HG03097 (cell line): ENCODE data around the gene OR7C1.
"Not testable (repeated sequence)": the region's sequence is repeated elsewhere in the genome, so short reads cannot be mapped to it uniquely, and the experiment has no call there.

Experiments used
- ATAC-seq: cut with Tn5 transposase; IDR thresholded peaks from one replicate; pipeline ENCODE4 v1.9.1; 2021; ENCODE audit not compliant: unreplicated experiment, low FRiP score

Gene OR7C1

DNA sequence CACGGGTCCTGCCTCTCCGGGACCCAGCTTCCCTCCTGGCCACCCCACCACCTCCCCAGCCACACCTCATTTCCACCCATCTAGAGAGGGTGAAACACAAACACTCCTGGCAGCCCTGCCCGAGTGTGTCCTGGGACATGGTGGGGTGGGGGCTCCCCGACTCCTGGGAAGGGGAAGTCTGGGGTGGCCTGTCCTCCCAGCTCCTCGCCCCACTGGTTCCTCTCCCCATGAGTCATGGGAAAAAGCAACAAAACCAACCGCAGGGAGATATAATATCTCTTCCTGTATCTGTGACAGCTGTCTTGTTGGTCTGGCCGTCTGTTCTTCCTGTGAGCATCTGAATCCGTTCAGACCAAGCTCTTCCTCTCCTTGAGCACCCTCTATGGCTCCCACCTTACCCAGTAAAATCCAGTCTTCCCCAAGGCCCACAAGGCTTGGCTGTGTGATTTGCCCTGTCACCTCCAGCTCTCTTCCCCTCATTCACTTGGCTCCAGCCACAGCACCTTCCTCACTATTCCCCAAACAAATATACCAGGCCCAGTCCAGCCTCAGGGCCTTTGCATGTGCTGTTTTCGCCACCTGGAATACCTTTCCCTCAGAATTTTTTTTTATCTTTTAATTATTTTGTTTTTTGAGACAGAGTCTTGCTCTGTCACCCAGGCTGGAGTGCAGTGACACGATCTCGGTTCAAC lies 49.7 kb downstream of the OR7C1 start:
- ATAC-seq = not testable (repeated sequence)

GRCh38 chr19:14784730-14785101 lies 50.3 kb downstream of the OR7C1 start:
- not testable (repeated sequence) for ATAC-seq

GRCh38 chr19:14783410-14783998 lies 51.5 kb downstream of the OR7C1 start:
- ATAC-seq = not testable (repeated sequence)

DNA sequence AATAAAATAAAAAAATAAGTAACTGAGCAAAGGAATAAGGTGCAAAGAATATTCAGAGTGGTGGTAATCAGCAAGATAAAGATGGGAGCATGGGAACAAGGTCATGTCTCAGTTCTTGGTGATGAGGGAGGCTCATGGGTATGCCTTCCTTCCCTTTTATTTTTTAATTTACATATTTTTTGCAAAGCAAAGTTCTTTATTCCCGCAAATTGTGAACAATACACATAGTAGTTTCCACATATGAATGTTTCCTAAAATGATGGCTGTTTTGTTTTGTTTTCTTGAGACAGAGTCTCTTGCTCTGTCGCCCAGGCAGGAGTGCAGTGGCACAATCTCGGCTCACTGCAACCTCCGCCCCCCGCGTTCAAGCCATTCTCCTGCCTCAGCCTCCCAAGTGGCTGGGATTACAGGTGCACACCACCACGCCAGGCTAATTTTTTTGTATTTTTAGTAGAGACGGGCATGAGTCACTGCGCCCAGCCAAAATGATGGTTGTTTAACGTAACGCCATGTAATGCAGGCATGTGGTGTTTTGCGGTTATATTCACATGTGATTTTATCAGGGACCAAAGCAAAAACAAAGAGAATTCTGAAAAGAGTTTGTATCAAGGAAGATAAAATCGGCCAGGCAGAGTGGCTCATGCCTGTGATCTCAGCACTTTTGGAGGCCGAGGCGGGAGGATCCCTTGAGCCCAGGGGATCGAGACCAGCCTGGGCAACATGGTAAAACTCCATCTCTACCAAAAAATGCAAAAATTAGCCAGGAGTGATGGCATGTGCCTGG lies 52.2 kb downstream of the OR7C1 start:
- ATAC-seq = no peak

DNA sequence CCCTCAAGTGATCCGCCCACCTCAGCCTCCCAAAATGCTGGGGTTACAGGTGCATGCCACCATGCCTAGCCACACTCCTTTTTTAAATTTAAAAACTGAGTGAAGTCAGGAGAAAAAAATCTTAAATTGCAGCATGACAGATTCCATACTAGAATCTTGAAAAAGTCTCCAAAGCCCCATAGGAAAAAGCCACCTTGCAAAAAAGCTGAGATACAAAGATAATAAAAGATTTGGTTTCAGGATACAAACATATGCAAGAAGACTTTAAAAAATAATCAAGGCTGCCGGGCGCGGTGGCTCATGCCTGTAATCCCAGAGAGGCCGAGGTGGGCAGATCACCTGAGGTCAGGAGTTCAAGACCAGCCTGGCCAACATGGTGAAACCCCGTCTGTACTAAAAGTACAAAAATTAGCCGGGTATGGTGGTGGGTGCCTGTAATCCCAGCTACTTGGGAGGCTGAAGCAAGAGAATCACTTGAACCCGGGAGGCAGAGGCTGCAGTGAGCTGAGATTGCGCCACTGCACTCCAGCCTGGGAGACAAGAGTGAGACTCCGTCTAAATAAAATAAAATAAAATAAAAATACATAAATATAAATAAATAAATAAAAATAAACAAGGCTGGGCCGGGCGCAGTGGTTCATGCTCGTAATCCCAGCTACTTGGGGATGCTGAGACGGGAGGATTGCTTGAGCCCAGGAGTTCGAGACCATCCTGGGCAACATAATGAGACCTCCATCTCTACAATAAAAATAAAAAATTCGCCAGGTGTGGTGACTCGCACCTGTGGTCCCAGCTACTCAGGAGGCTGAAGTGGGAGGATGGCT lies 53.1 kb downstream of the OR7C1 start:
- not testable (repeated sequence) for ATAC-seq

- not testable (repeated sequence) for ATAC-seq
Observed at GRCh38 chr19:14780622-14781225, 54.3 kb downstream of the OR7C1 start.

- no peak for ATAC-seq
Observed at GRCh38 chr19:14779151-14779550, 55.8 kb downstream of the OR7C1 start.

DNA sequence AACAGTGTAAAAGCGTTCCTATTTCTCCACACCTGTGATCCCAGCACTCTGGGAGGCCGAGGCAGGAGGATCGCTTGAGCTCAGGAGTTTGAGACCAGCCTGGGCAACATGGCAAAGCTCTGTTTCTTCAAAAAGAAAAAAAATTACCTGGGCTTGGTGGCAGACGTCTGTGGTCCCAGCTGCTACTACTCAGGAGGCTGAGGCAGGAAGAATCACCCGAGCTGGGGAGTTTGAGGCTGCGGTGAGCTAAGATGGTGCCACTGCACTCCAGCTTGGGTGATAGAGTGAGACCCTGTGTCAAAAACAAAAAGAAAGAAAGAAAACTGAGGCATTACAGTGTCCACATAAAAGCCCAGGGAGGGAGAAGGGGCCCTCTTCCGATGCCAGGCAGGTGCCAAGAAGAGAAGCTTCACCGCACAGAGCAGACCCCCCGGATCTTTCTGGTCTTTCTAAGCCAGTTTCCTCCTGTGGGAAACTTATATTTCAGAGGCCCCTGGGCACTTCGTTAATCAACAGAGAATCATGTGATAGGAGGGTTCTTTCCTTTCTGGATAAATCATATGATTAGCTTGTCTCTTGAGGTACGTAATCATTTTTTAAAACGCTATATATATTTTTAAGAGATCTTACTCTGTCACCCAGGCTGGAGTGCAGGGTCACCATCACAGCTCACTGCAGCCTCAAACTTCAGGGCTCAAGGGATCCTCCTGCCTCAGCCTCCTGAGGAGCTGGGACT lies 56.7 kb downstream of the OR7C1 start, which contains the start of gene ADGRE2:
Gene ADGRE2, minus strand, starts transcription at position 451 of the 736 bp plus-strand sequence. CDS start 1,804 bp downstream, outside the sequence.
- ATAC-seq = not testable (repeated sequence)

GRCh38 chr19:14777645-14778044 lies 57.3 kb downstream of the OR7C1 start:
- not testable (repeated sequence) for ATAC-seq

- ATAC-seq = no peak
Observed at GRCh38 chr19:14775869-14776586, 59.0 kb downstream of the OR7C1 start.

DNA sequence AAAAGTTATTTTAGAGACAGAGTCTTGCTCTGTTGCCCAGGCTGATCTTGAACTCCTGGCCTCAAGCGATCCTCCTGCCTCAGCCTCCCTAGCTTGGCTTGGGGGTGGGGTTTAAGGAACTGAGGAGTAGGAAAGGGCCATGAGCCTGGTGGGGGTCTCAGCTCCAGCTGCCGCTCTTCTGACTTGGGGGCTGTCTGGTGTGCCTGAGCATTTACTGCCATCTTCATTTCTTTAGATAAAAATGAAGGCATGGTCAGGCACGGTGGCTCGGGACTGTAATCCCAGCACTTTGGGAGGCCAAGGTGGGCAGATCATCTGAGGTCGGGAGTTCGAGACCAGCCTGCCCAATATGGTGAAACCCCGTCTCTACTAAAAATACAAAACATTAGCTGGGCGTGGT lies 59.7 kb downstream of the OR7C1 start:
- ATAC-seq = not testable (repeated sequence)

- no peak for ATAC-seq
Observed at GRCh38 chr19:14774373-14774772, 60.6 kb downstream of the OR7C1 start.

GRCh38 chr19:14773722-14774121 lies 61.3 kb downstream of the OR7C1 start:
- not testable (repeated sequence) for ATAC-seq

GRCh38 chr19:14772995-14773394 lies 62.0 kb downstream of the OR7C1 start:
- no peak for ATAC-seq

- no peak for ATAC-seq
Observed at GRCh38 chr19:14772467-14772866, 62.5 kb downstream of the OR7C1 start.

DNA sequence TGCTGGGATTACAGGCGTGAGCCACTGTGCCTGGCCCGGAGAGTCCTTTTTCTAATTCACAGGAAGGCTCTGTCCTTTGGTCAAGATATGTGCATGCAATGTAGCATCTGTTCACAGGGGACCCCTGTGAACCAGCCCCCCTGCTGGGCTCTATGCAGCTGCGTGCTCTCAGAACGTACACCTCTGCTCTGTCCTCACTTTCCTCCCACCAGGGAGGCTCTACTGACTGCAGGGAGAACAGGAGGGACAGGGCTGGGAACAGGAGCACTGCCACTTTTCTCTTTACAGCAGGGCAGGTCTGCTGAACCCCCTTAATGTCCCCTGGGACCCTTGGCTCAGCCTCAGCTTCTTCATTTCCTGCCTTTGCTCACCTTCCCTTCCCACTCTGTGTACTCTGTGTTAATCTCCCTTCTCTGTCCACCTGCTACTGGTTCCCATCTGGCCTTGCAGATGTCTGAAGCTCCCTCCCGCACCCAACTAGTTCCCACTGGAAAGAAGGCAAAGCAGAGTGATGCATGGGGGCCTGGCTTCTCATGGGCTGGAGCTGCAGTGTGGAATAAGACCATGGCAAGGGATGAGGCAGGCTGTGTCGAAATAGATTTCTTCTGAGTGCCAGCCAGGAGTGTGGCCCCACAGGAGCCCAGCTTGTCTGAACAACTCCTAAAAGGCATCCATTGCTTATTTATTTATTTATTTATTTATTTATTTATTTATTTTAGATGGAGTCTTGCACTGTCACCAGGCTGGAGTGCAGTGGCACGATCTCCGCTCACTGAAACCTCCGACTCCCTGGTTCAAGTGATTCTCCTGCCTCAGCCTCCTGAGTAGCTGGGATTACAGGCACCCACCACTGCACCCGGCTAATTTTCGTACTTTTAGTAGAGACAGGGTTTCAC lies 63.8 kb downstream of the OR7C1 start:
- ATAC-seq = no peak

DNA sequence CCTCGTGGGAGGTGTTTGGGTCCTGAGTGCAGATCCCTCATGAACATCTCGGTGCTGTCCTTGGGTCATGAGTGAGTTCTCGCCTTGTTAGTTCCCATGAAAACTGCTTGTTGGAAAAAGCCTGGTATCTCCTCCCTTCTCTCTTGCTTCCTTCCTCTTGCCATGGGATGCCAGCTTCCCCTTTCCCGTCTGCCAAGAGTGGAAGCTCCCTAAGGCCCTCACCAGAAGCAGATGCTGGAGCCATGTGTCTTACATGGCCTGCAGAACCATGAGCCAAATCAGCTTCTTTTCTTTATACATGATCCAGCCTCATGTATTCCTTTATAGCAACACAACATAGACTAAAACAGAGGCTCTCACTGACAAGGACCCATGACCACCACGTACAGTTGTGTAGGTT lies 64.8 kb downstream of the OR7C1 start:
- no peak for ATAC-seq

- ATAC-seq = no peak
Observed at GRCh38 chr19:14769201-14769600, 65.8 kb downstream of the OR7C1 start.
